Mucosa of stomach (tissue), 1 donor: ENCODE measurements around the gene PDXP.
"Not testable (repeated sequence)": the region's sequence is repeated elsewhere in the genome, so short reads cannot be mapped to it uniquely, and the experiment has no call there.

ENCODE experiments used
- H3K27me3 ChIP-seq: one replicate; pipeline ENCODE4 v1.7.0; 2013; ENCODE audit warnings: mild to moderate bottlenecking, low read length; ENCODE audit not compliant: control insufficient read depth, insufficient read depth
- H3K36me3 ChIP-seq: one replicate; pipeline ENCODE4 v1.7.0; 2013; ENCODE audit warnings: low read length; ENCODE audit not compliant: control insufficient read depth, insufficient read depth
- H3K4me1 ChIP-seq: one replicate; pipeline ENCODE4 v1.7.0; 2013; ENCODE audit warnings: mild to moderate bottlenecking, low read length; ENCODE audit not compliant: control insufficient read depth, insufficient read depth
- H3K4me3 ChIP-seq: one replicate; pipeline ENCODE4 v1.7.0; 2013; ENCODE audit warnings: low read length
- H3K9ac ChIP-seq: one replicate; pipeline ENCODE4 v1.7.0; 2013; ENCODE audit warnings: mild to moderate bottlenecking, low read length, moderate library complexity
- H3K9me3 ChIP-seq: one replicate; pipeline ENCODE4 v1.7.0; 2013; ENCODE audit warnings: mild to moderate bottlenecking, low read length, moderate library complexity; ENCODE audit not compliant: control insufficient read depth
- donor health status: Pancreatic carcinoma.

Gene PDXP

DNA sequence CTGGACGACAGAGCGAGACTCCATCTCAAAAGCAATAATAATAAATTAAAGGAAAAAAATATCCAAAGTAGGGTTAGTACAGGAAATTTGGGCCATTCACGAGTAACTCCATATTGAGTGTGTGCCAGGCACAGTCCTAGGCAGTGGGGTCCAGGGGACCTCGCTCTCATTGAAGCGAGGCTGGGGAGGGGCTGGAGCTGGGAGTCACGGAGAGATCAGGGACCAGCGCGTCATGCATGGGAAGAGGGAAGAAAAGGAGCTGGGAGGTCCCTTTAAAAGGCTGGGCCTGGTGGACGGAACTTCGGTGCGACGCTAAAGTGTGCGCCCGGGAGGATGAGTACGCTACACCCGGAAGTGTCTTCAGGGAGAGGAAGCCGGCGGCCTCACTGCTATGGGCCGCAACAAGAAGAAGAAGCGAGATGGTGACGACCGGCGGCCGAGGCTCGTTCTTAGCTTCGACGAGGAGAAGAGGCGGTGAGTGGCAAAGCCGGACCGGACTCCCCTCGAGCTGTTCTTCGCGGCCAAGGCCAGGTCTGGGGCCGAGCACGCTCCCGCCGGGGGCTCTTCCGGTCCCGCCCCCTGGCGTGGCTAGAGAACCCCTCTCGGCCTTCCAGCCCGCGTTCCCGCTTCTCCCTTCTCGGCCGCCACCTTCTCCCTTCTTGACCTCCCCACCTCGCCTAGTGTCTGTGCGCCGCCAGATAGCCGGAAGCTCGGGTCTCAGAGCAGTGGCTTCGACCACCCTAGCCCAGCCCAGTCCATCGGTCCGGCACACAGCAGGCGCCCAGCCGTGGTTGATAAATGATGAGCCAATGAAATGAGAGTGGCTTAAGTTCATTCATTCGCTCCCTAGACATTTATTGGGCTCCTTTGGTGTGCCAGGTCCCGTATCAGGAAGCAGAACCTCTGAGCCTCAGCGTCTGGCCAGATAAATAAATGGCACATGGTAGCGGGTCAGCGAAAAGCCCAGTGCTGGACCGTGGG lies 27.8 kb downstream of the PDXP start, which contains the start of gene NOL12:
Gene NOL12, plus strand, starts transcription at position 342 of the 981 bp plus-strand sequence. Its CDS starts 50 bp downstream, at position 392.
- Histone ChIP-seq H3K9me3 (no peaks in the 10 kb centered on the region), H3K27me3 (no peaks in the 10 kb centered on the region), H3K36me3 (no peaks in the 10 kb centered on the region), H3K4me1 (peaks cover 31% of the 10 kb centered on the region), H3K4me3 (peak within 1 kb of the TSS; percentile 97), H3K9ac (peak within 1 kb of the TSS; percentile 96)

GRCh38 chr22:37690407-37690806 lies 31.9 kb downstream of the PDXP start:
- Histone ChIP-seq H3K4me3 (no peak overlapping the region), H3K4me1 (peaks cover 25% of the 10 kb centered on the region), H3K27me3 (no peaks in the 10 kb centered on the region), H3K36me3 (no peaks in the 10 kb centered on the region), H3K9me3 (no peaks in the 10 kb centered on the region), H3K9ac (no peak overlapping the region)

DNA sequence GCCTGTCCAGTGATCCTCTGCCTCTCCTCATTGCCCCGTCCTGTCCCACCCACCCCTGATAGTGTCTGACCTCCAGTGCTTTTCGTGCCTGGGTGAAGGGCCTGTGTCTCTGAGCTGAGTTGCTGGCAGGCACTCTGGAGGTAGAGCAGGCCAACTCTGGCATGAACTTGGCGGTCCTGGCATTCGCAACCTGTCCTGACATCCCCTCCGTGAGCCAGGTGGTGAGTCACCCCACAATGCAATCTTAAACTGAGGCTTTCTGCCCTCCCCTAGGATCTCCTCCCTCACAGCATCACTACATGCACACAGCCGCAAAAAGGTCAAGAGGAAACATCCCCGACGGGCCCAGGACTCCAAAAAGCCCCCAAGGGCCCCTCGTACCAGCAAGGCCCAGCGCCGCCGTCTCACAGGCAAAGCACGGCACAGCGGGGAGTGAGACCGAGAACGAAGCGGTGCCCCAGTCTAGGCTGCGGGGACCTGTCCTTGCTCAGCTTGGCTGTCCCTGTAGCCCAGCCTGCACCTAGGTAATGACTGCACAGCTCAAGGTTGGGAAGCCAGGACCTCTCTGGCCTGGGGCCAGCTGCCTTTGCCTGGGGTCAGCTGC lies 32.5 kb downstream of the PDXP start:
- H3K4me1 ChIP-seq: peaks cover 23% of the 10 kb centered on the region
- H3K9ac ChIP-seq: no peak overlapping the region
- no peak overlapping the region for H3K4me3 ChIP-seq
- H3K27me3 ChIP-seq: no peaks in the 10 kb centered on the region
- H3K9me3 ChIP-seq: no peaks in the 10 kb centered on the region
- H3K36me3 ChIP-seq: no peaks in the 10 kb centered on the region

GRCh38 chr22:37692627-37693285 lies 34.2 kb downstream of the PDXP start:
- no peaks in the 10 kb centered on the region for H3K9me3 ChIP-seq
- H3K4me3 ChIP-seq: no peak overlapping the region
- H3K9ac ChIP-seq: no peak overlapping the region
- peaks cover 32% of the 10 kb centered on the region for H3K4me1 ChIP-seq
- H3K27me3 ChIP-seq: no peaks in the 10 kb centered on the region
- H3K36me3 ChIP-seq: no peaks in the 10 kb centered on the region

DNA sequence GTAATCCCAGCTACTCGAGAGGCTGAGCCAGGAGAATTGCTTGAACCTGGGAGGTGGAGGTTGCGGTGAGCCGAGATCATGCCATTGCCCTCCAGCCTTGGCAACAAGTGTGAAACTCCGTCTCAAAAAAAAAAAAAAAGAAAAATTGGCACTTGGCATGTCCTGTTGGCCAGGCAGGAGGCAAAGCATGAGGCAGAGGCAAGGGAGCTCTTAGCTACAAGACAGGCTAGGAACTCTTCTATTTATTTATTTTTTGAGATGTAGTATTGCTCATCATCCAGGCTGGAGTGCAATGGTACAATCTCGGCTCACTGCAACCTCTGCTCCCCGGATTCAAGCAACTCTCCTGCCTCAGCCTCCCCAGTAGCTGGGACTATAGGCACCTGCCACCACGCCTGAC lies 35.6 kb downstream of the PDXP start:
- H3K9me3 ChIP-seq, H3K36me3 ChIP-seq, H3K27me3 ChIP-seq, H3K9ac ChIP-seq, H3K4me3 ChIP-seq: not testable (repeated sequence)
- peaks cover 25% of the 10 kb centered on the region for H3K4me1 ChIP-seq

GRCh38 chr22:37696260-37696656 lies 37.7 kb downstream of the PDXP start:
- not testable (repeated sequence) for H3K9ac ChIP-seq, H3K4me3 ChIP-seq, H3K36me3 ChIP-seq, H3K27me3 ChIP-seq, H3K9me3 ChIP-seq
- peaks cover 25% of the 10 kb centered on the region for H3K4me1 ChIP-seq

GRCh38 chr22:37696657-37697537 lies 38.4 kb downstream of the PDXP start, which contains the start of gene TRIOBP:
TSS of gene TRIOBP (plus strand) at chr22:37697048. CDS start at chr22:37701366, 4,318 bp downstream.
- Histone ChIP-seq H3K4me1 (peaks cover 30% of the 10 kb centered on the region), H3K9me3 (no peaks in the 10 kb centered on the region), H3K27me3 (no peaks in the 10 kb centered on the region), H3K4me3 (no peak within 1 kb of the TSS), H3K9ac (no peak within 1 kb of the TSS), H3K36me3 (no peaks in the 10 kb centered on the region)

GRCh38 chr22:37697538-37697835 lies 39.0 kb downstream of the PDXP start:
- Histone ChIP-seq H3K9me3 (no peaks in the 10 kb centered on the region), H3K4me1 (peaks cover 30% of the 10 kb centered on the region), H3K4me3 (no peak overlapping the region), H3K27me3 (no peaks in the 10 kb centered on the region), H3K9ac (no peak overlapping the region), H3K36me3 (no peaks in the 10 kb centered on the region)

GRCh38 chr22:37701141-37701786 lies 42.7 kb downstream of the PDXP start:
- Histone ChIP-seq H3K36me3 (no peaks in the 10 kb centered on the region), H3K9ac (no peak overlapping the region), H3K9me3 (no peaks in the 10 kb centered on the region), H3K27me3 (no peaks in the 10 kb centered on the region), H3K4me3 (no peak overlapping the region), H3K4me1 (peaks cover 23% of the 10 kb centered on the region)

GRCh38 chr22:37703906-37704305 lies 45.4 kb downstream of the PDXP start:
- Histone ChIP-seq H3K9ac (no peak overlapping the region), H3K4me1 (peaks cover 10% of the 10 kb centered on the region), H3K9me3 (no peaks in the 10 kb centered on the region), H3K36me3 (no peaks in the 10 kb centered on the region), H3K4me3 (no peak overlapping the region), H3K27me3 (no peaks in the 10 kb centered on the region)

GRCh38 chr22:37704645-37705044 lies 46.1 kb downstream of the PDXP start:
- Histone ChIP-seq H3K36me3 (no peaks in the 10 kb centered on the region), H3K9me3 (no peaks in the 10 kb centered on the region), H3K27me3 (no peaks in the 10 kb centered on the region), H3K4me1 (peaks cover 10% of the 10 kb centered on the region), H3K9ac (no peak overlapping the region), H3K4me3 (no peak overlapping the region)
